HFF-Myc (cell line): ENCODE results near the gene ABHD17C.

Source experiments
- DNase-seq: peaks from one replicate; pipeline ENCODE4 v3.0.0-alpha.2; 2011; ENCODE audit warnings: low read depth; ENCODE audit errors: extremely low read depth
- H3K4me3 ChIP-seq: replicated peaks from 2 replicates; pipeline ENCODE4 v1.5.1; 2011; ENCODE audit warnings: low read depth, mild to moderate bottlenecking, control low read depth, low read length
- CTCF ChIP-seq: IDR thresholded peaks from 2 replicates; pipeline ENCODE4 v1.5.1; 2012; ENCODE audit warnings: mild to moderate bottlenecking, low read depth, low read length, control low read depth; ENCODE audit errors: missing control alignments

Gene ABHD17C

GRCh38 chr15:80766275-80766674, 71.2 kb downstream of the ABHD17C start:
- TF ChIP-seq CTCF: no peak
- H3K4me3 ChIP-seq: no peak overlapping the region

GRCh38 chr15:80768158-80768557, 73.0 kb downstream of the ABHD17C start:
- TF ChIP-seq CTCF: no peak
- H3K4me3 ChIP-seq: no peak overlapping the region
- DNase-seq: no peak

More at GRCh38 chr15:80766275-80766674, 71.2 kb downstream of the ABHD17C start:
- DNase-seq: no peak

GRCh38 chr15:80769153-80769828, 74.2 kb downstream of the ABHD17C start:
- no peak for TF ChIP-seq CTCF
- no peak overlapping the region for H3K4me3 ChIP-seq
- no peak for DNase-seq

- DNase-seq: no peak
- no peak overlapping the region for H3K4me3 ChIP-seq
- no peak for TF ChIP-seq CTCF
These were observed 75.0 kb downstream of the ABHD17C start for GRCh38 chr15:80769829-80770705.

- no peak overlapping the region for H3K4me3 ChIP-seq
- DNase-seq: no peak
- TF ChIP-seq CTCF: no peak
These were observed 78.0 kb downstream of the ABHD17C start for GRCh38 chr15:80773122-80773551.

GRCh38 chr15:80773792-80774352, 78.8 kb downstream of the ABHD17C start:
- DNase-seq: no peak
- no peak for TF ChIP-seq CTCF
- no peak overlapping the region for H3K4me3 ChIP-seq
